RWPE2 (cell line): ENCODE data around the gene MRTFA.

Experiments
- ATAC-seq: fragments of 200-7000 bp; cut with Tn5 transposase; 3 replicates; pipeline ENCODE4 v1.9.1; 2021; ENCODE audit warnings: low read depth
- DNase-seq: peaks from one replicate; pipeline ENCODE4 v3.0.0-alpha.2; 2020; ENCODE audit warnings: low spot score
- H3K27ac ChIP-seq: fragments of 450-650 bp; 2 replicates; pipeline ENCODE4 v1.5.1; 2017; ENCODE audit warnings: mild to moderate bottlenecking; ENCODE audit not compliant: poor library complexity, severe bottlenecking
- H3K27me3 ChIP-seq: fragments of 250-450 bp; sonication (Bioruptor Pico); 2 replicates; pipeline ENCODE4 v1.5.1; 2021; ENCODE audit warnings: mild to moderate bottlenecking, moderate library complexity; ENCODE audit not compliant: insufficient read depth, poor library complexity, severe bottlenecking
- H3K36me3 ChIP-seq: fragments of 250-450 bp; sonication (Bioruptor Pico); 2 replicates; pipeline ENCODE4 v1.5.1; 2020; ENCODE audit warnings: low read depth, mild to moderate bottlenecking, moderate library complexity
- H3K4me1 ChIP-seq: fragments of 250-450 bp; sonication (Bioruptor Pico); 2 replicates; pipeline ENCODE4 v1.5.1; 2021; ENCODE audit warnings: mild to moderate bottlenecking, moderate library complexity; ENCODE audit not compliant: insufficient read depth, poor library complexity, severe bottlenecking
- H3K4me3 ChIP-seq: fragments of 250-450 bp; sonication (Bioruptor Pico); 2 replicates; pipeline ENCODE4 v1.5.1; 2021; ENCODE audit warnings: mild to moderate bottlenecking, moderate library complexity; ENCODE audit not compliant: severe bottlenecking
- H3K9me3 ChIP-seq: fragments of 250-450 bp; sonication (Bioruptor Pico); 2 replicates; pipeline ENCODE4 v1.5.1; 2021; ENCODE audit warnings: mild to moderate bottlenecking, moderate library complexity; ENCODE audit not compliant: severe bottlenecking
- CTCF ChIP-seq: fragments of 450-650 bp; IDR thresholded peaks from one replicate; pipeline ENCODE4 v1.5.1; 2017; ENCODE audit warnings: mild to moderate bottlenecking, moderate library complexity; ENCODE audit not compliant: poor library complexity, severe bottlenecking

The MRTFA gene

GRCh38 chr22:40553014-40553554, 83.4 kb downstream of the MRTFA start:
- Histone ChIP-seq H3K36me3 (peaks cover 19% of the 10 kb centered on the region; the same call in 1 of the 2 replicates), H3K27me3 (no peaks in the 10 kb centered on the region), H3K9me3 (no peaks in the 10 kb centered on the region), H3K27ac (no peak overlapping the region), H3K4me1 (no peaks in the 10 kb centered on the region), H3K4me3 (no peak overlapping the region)
- TF ChIP-seq CTCF: no peak
- ATAC-seq: no peak
- DNase-seq: no peak

- peaks cover 23% of the 10 kb centered on the region; the same call in 1 of the 2 replicates for H3K36me3 ChIP-seq
- ATAC-seq: no peak
- no peak overlapping the region for H3K27ac ChIP-seq
- TF ChIP-seq CTCF: no peak
- H3K4me1 ChIP-seq: no peaks in the 10 kb centered on the region
- DNase-seq: no peak
- no peak overlapping the region for H3K4me3 ChIP-seq
- no peaks in the 10 kb centered on the region for H3K27me3 ChIP-seq
- H3K9me3 ChIP-seq: no peaks in the 10 kb centered on the region
Observed at GRCh38 chr22:40552070-40552469, 84.4 kb downstream of the MRTFA start.

- H3K27me3 ChIP-seq: no peaks in the 10 kb centered on the region
- H3K27ac ChIP-seq: no peak overlapping the region
- H3K4me1 ChIP-seq: peaks cover 10% of the 10 kb centered on the region
- DNase-seq (no peak), ATAC-seq (no peak)
- no peak for TF ChIP-seq CTCF
- H3K9me3 ChIP-seq: no peaks in the 10 kb centered on the region
- H3K4me3 ChIP-seq: no peak overlapping the region
- H3K36me3 ChIP-seq: peaks cover 23% of the 10 kb centered on the region; the same call in 1 of the 2 replicates
Observed at GRCh38 chr22:40547729-40548143, 88.8 kb downstream of the MRTFA start.

GRCh38 chr22:40544758-40545157, 91.8 kb downstream of the MRTFA start:
- no peak for TF ChIP-seq CTCF

GRCh38 chr22:40542821-40543540, 93.5 kb downstream of the MRTFA start:
- TF ChIP-seq CTCF: no peak

More at GRCh38 chr22:40544758-40545157, 91.8 kb downstream of the MRTFA start:
- DNase-seq: no peak
- peaks cover 11% of the 10 kb centered on the region; the same call in 1 of the 2 replicates for H3K36me3 ChIP-seq
- H3K4me3 ChIP-seq: no peak overlapping the region
- no peaks in the 10 kb centered on the region for H3K9me3 ChIP-seq
- no peak for ATAC-seq
- peaks cover 34% of the 10 kb centered on the region for H3K4me1 ChIP-seq
- H3K27ac ChIP-seq: no peak overlapping the region
- H3K27me3 ChIP-seq: no peaks in the 10 kb centered on the region

More at GRCh38 chr22:40542821-40543540, 93.5 kb downstream of the MRTFA start:
- Histone ChIP-seq H3K4me1 (peaks cover 36% of the 10 kb centered on the region), H3K27me3 (no peaks in the 10 kb centered on the region), H3K36me3 (peaks cover 4% of the 10 kb centered on the region; the same call in 1 of the 2 replicates), H3K9me3 (no peaks in the 10 kb centered on the region), H3K27ac (peak overlapping the region; percentile 85), H3K4me3 (no peak overlapping the region)
- ATAC-seq: no peak
- no peak for DNase-seq
